K562 (cell line): Measurements from ENCODE around the gene CTBP2. TPM values are rescaled to one million over a fixed set of nuclear protein-coding genes. Genes with fewer than 3 reads are reported as not detected.

Source experiments
- ESRRB ChIP-seq: fragments of 250-450 bp; sonication (Bioruptor Pico); IDR thresholded peaks from 2 replicates; pipeline ENCODE4 v1.5.0; 2020; ENCODE audit warnings: mild to moderate bottlenecking, moderate library complexity, borderline replicate concordance
- GABPA ChIP-seq: fragments of 200-800 bp; sonication (Bioruptor generic); conservative IDR thresholded peaks from 2 replicates; pipeline ENCODE4 v1.6.1; 2016; ENCODE audit warnings: low read depth, missing genetic modification characterization, missing compliant biosample characterization
- GTF2A2 ChIP-seq: IDR thresholded peaks from 2 replicates; pipeline ENCODE4 v1.6.1; 2016; ENCODE audit warnings: mild to moderate bottlenecking, missing genetic modification characterization, missing compliant biosample characterization
- L3MBTL2 ChIP-seq: fragments of 450-650 bp; IDR thresholded peaks from 2 replicates; pipeline ENCODE4 v1.6.1; 2016; ENCODE audit warnings: mild to moderate bottlenecking, moderate library complexity
- MBD2 ChIP-seq: sonication (generic); IDR thresholded peaks from 2 replicates; pipeline ENCODE4 v1.6.1; 2016; ENCODE audit warnings: low read depth, borderline replicate concordance
- NFE2 ChIP-seq: IDR thresholded peaks from 2 replicates; pipeline ENCODE4 v1.6.1; 2014; ENCODE audit warnings: antibody characterized with exemption, low read depth
- TAF1 ChIP-seq: IDR thresholded peaks from 2 replicates; pipeline ENCODE4 v1.6.1; 2011; ENCODE audit warnings: mild to moderate bottlenecking, low read length, moderate library complexity; ENCODE audit not compliant: insufficient read depth, control insufficient read depth, severe bottlenecking; ENCODE audit errors: extremely low read depth
- ZFP30 ChIP-seq: fragments of 250-450 bp; sonication (Bioruptor Pico); IDR thresholded peaks from 2 replicates; pipeline ENCODE4 v1.8.0; 2022; ENCODE audit warnings: moderate library complexity, mild to moderate bottlenecking, inconsistent platforms, borderline replicate concordance
- polyA plus RNA-seq, 8 experiments: library from polyadenylated mRNA; depleted of rRNA in 4 of 8; stranded (reverse) in 5 of 8; unstranded in 3 of 8; fragments of >200 nt; fragmentation: Nextera tagmentation in 2 of 8; fragmentation: Illumina TruSeq in 1 of 8; extraction: Ambion mirVana in 2 of 8; extraction: Trizol in 1 of 8; gene quantifications; 2 replicates each; pipeline versions ENCODE4 v1.2.1 to v1.2.3, GENCODE V29; 2011 to 2014; ENCODE audit warnings: inconsistent platforms in 1 of 8, missing spikeins in 1 of 8
- total RNA-seq, 7 experiments: library from RNA; depleted of rRNA in 6 of 7; stranded (reverse); fragments of >200 nt in 6 of 7; fragmentation: Illumina TruSeq in 2 of 7; extraction: Trizol in 2 of 7; gene quantifications; 2 replicates each; pipeline versions ENCODE4 v1.2.1 to v1.2.3, GENCODE V29; 2011 to 2021; ENCODE audit warnings: low replicate concordance in 1 of 7
- TF ChIP-seq, protein P1 (sequence below), 2 experiments: fragments of 450-650 bp; IDR thresholded peaks; 2 replicates each; pipeline ENCODE4 v1.6.1; 2016; ENCODE audit warnings: mild to moderate bottlenecking in 2 of 2, borderline replicate concordance in 1 of 2, low read depth in 1 of 2, moderate library complexity in 1 of 2

The CTBP2 gene
- total and polyA plus RNA-seq, 9 of the 15 experiments (the other 6 are each of a cell fraction or from before 2014, with no cell fraction given) = 1.3 to 8.8 (median 5.1) TPM

DNA sequence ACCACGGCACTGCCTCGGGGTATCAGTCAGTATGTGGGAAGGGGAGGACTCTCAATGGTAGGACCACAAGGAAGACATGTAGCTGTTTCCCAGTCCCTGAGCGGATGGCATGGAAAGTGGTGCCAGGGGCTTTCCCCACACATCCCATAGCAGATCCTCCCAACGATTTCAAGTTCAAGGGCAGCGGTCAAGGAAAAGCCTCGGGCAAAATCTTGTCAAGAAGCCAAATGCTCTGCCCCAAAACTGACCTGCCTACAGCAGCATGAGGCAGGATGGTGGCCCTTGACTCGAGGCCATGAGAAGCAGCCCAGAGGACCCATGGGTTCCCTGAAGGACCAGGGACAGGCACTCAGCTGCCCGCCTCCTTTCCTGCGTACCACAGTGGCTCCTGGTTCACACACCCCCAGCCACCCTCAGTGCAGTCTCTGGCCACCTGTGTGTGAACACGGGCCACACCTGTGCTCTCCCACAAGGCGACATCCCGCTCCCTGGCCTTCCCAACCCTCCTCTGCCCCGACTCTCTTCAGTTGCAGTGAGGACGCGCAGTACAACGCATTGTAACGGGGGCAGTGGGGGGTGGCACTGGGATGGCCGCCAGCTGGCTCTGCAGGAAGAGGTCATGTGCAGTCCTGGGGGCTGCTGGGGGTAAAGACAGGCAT is 43.6 kb downstream of the CTBP2 start (continued):
- TF ChIP-seq, protein P1, sequence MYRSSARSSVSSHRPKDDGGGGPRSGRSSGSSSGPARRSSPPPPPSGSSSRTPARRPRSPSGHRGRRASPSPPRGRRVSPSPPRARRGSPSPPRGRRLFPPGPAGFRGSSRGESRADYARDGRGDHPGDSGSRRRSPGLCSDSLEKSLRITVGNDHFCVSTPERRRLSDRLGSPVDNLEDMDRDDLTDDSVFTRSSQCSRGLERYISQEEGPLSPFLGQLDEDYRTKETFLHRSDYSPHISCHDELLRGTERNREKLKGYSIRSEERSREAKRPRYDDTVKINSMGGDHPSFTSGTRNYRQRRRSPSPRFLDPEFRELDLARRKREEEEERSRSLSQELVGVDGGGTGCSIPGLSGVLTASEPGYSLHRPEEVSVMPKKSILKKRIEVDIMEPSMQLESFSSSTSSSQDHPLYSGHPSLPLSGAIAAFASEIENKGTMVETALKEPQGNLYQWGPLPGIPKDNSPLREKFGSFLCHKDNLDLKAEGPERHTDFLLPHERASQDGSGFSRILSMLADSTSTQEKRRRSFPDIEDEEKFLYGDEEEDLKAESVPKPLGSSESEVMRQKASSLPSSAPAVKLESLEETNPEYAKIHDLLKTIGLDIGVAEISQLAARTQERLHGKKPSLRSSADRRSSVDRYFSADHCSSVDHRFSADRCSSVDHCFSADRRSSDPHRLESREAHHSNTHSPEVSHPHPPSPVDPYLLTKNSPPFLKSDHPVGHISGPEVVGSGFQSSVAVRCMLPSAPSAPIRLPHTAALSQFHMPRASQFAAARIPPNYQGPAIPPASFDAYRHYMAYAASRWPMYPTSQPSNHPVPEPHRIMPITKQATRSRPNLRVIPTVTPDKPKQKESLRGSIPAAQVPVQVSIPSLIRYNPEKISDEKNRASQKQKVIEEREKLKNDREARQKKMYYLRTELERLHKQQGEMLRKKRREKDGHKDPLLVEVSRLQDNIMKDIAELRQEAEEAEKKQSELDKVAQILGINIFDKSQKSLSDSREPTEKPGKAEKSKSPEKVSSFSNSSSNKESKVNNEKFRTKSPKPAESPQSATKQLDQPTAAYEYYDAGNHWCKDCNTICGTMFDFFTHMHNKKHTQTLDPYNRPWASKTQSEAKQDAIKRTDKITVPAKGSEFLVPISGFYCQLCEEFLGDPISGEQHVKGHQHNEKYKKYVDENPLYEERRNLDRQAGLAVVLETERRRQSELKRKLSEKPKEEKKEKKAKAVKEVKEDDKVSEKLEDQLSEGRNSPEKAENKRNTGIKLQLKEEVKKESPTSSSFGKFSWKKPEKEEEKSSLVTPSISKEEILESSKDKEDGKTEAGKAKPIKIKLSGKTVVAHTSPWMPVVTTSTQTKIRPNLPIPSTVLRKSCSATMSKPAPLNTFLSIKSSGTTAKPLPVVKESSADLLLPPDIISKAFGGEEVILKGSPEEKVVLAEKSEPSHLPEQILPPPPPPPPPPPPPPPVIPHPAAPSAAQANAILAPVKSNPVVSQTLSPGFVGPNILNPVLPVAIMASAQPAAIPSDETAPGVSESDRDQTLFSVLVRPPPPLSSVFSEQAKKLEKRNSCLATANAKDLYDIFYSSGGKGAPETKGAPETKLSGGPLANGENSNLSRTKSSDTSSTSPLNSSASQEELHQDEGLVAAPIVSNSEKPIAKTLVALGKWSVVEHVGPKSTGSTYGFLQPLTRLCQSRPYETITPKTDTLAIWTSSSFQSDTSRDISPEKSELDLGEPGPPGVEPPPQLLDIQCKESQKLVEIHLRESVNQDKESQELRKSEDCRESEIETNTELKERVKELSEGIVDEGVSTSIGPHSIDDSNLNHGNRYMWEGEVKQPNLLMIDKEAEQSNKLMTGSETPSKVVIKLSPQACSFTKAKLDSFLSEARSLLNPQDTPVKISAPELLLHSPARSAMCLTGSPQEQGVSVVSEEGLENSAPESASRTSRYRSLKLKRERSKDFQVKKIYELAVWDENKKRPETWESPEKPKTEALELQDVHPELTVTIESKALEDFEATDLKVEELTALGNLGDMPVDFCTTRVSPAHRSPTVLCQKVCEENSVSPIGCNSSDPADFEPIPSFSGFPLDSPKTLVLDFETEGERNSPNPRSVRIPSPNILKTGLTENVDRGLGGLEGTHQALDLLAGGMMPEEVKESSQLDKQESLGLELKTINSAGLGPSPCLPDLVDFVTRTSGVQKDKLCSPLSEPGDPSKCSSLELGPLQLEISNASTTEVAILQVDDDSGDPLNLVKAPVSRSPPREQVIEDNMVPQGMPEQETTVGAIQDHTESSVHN (IDR thresholded peaks at IDR 0.05; ENCODE audit: borderline replicate concordance in 1 of 2, low read depth in 1 of 2) = no peak
- TF ChIP-seq ZFP30 (no peak), NFE2 (no peak), GTF2A2 (no peak), L3MBTL2 (no peak), MBD2 (no peak), TAF1 (no peak), ESRRB (CRISPR knock-in tag) (no peak), GABPA (tag) (no peak)
